DMS153 treated with DMSO at 0.1 percent for 48 hours (cell line): ENCODE measurements around the gene TBX10.
"Not testable (repeated sequence)": the region's sequence is repeated elsewhere in the genome, so short reads cannot be mapped to it uniquely, and the experiment has no call there.

Experiments
- DNase-seq: peaks from one replicate; lab custom pipeline; 2025; ENCODE audit not compliant: unreplicated experiment; lab: John Stamatoyannopoulos, UW

TBX10 gene

GRCh38 chr11:67646535-67647336, 7.2 kb upstream of the TBX10 start:
- DNase-seq = no peak

- DNase-seq = no peak
Measured at GRCh38 chr11:67645521-67646461, 6.2 kb upstream of the TBX10 start.

GRCh38 chr11:67644472-67645418, 5.2 kb upstream of the TBX10 start:
- no peak for DNase-seq

GRCh38 chr11:67644042-67644441, 4.5 kb upstream of the TBX10 start:
- no peak for DNase-seq

- DNase-seq = no peak
Measured at GRCh38 chr11:67642173-67643120, 2.9 kb upstream of the TBX10 start.

GRCh38 chr11:67641338-67642172, 2.0 kb upstream of the TBX10 start:
- no peak for DNase-seq

GRCh38 chr11:67640758-67641337, 1.3 kb upstream of the TBX10 start:
- DNase-seq = no peak

GRCh38 chr11:67640021-67640757, 626 bp upstream of the TBX10 start:
- peak; percentile 42 for DNase-seq

GRCh38 chr11:67638535-67639437, 777 bp downstream of the TBX10 start:
- no peak for DNase-seq

GRCh38 chr11:67637441-67637840, 2.1 kb downstream of the TBX10 start:
- not testable (repeated sequence) for DNase-seq

- DNase-seq = no peak
Measured at GRCh38 chr11:67636962-67637361, 2.6 kb downstream of the TBX10 start.

GRCh38 chr11:67635231-67635521, 4.4 kb downstream of the TBX10 start:
- no peak for DNase-seq

- no peak for DNase-seq
Measured at GRCh38 chr11:67634366-67635230, 5.0 kb downstream of the TBX10 start.

GRCh38 chr11:67633758-67634365, 5.7 kb downstream of the TBX10 start:
- no peak for DNase-seq

- DNase-seq = no peak
Measured at GRCh38 chr11:67632982-67633755, 6.4 kb downstream of the TBX10 start.
